GM18861 (cell line): ENCODE measurements around the gene SLCO4A1.
"Not testable (repeated sequence)": the region's sequence is repeated elsewhere in the genome, so short reads cannot be mapped to it uniquely, and the experiment has no call there.

Experiments
- ATAC-seq: cut with Tn5 transposase; IDR thresholded peaks from one replicate; pipeline ENCODE4 v1.9.1; 2021; ENCODE audit not compliant: unreplicated experiment

Gene SLCO4A1

GRCh38 chr20:62679978-62680589, 37.8 kb downstream of the SLCO4A1 start:
- ATAC-seq: no peak

GRCh38 chr20:62682912-62683517, 40.7 kb downstream of the SLCO4A1 start:
- no peak for ATAC-seq

DNA sequence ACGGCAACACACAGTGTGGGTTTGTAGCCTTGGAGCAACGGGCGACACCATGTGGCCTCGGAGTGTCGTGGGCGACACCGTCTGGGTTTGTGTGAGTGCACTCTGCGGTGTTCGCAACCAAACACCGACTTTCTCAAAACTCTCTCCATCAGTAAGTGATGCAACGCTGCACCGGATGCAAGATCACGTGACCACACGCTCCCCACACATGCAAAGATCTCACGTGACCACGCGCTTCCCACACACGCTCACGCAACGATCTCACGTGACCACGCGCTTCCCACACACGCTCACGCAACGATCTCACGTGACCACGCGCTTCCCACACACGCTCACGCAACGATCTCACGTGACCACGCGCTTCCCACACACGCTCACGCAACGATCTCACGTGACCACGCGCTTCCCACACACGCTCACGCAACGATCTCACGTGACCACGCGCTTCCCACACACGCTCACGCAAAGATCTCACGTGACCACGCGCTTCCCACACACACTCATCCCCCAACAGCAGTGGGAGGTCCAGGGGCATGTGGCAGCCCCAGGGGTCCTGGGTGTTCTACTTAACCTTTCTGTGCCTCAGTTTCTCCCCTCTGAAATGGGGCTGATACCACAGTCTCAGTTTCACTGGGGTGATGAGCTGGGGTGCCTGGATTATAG, 41.5 kb downstream of the SLCO4A1 start:
- not testable (repeated sequence) for ATAC-seq

DNA sequence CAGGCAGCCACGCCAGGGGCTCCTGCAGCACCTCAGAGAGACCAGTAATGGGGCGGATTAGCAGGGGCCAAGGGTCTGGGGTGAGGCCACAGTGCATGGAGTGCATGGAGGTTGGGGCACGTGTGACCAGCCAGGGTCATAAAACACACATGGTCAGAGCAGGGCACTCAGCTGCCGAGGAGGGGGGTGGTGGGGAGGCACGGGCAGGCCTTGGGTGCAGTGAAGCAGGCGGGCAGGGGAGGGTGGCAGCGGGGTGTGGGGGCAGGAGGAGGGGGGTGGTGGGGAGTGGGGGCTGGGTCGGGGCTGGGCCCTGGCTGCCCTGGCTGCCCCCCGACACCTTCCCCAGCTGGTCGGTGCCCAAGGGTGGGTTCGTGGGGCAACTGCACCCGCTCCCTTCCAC, 42.7 kb downstream of the SLCO4A1 start:
- no peak for ATAC-seq

- no peak for ATAC-seq
Observed at GRCh38 chr20:62685781-62686555, 43.7 kb downstream of the SLCO4A1 start.

- no peak for ATAC-seq
Observed at GRCh38 chr20:62686869-62687830, 44.8 kb downstream of the SLCO4A1 start.

GRCh38 chr20:62688083-62688482, 45.8 kb downstream of the SLCO4A1 start:
- no peak for ATAC-seq

DNA sequence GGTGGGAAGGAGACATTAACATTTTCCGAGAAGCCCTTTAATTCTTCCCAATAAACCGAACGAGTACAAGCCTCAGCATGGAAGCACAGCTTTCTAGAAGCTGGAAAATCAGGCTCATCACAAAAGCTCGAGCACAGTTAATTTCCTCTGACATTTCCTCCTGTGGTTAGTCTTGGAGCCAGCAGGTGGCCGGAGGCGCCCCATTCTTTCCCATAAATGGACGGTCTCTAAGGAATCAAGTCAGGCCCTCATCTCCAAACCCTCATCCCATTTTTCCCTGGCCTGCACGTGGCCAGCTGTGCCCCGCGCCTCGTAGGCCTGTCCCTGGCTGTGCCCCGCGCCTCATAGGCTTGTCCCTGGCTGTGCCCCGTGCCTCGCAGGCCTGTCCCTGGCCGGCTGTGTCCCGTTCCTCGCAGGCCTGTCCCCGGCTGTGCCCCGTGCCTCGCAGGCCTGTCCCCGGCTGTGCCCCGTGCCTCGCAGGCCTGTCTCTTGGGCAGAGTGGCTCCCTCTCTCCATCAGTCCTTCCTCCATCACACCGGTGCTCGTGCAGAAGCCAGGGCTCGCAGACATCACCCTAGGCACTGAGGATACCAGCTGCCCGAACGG, 46.7 kb downstream of the SLCO4A1 start:
- ATAC-seq: no peak

DNA sequence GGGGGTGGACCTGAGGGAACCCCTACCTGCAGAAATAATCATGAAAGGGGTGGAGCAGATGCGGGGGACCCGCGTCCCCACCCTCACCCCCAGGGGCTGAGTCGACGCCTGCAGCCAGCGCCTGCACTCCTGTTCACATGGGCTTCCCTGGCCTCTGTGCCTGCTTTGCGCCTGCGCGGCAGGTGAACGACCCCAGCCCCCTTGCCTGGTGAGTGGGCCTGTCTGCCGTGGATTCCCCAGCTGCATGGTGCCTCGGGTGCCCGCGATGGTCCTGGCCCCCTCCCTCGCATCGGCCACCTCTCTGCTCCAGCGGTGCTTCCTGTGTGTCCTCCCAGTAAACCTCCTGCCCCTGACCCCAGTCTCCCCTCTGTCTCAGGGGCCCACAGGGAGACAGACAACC, 47.6 kb downstream of the SLCO4A1 start:
- ATAC-seq: no peak

DNA sequence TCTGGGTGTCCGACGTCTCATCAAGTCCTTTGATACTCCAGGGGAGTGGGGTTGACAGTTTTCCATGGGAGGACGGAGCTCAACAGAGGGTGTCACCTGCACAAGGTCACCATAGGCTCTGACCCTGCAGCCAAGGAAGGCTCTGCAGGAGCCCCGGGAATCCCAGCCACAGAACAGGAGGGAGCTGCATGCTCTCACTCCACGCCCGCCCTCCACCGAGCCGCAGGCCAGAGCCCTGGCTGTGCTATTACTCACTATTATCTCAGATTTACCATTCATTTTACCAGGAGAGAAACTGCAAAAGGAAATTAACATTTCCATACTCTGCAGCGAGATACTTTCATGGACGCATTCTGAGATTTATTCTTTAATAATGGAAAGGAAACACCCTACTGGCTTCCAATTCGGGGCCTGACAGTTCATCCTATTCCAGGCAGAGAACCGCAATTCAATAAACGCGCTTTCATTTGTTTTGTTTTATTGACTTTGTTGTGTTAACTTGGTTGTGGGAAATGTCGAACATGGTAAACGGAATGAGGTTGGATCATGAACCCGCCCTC, 48.0 kb downstream of the SLCO4A1 start:
- no peak for ATAC-seq

DNA sequence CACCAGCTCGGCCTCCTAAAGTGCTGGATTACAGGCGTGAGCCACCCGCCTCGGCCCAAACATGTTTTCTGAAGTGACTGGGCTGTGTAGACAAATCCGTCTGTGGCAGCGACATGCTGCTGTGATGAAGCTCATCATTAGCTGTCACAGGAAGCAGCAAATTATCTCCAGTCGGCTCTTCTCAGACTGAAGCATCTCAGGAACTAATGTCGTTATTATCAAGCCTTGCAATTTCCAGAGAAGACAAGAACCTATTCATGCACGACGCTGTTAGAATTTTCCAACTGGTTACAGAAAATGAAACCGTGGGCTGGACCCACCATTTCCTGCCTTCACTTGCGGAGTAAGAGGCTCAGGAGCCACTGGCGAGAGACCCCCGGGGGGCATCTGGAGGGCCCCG, 49.2 kb downstream of the SLCO4A1 start:
- ATAC-seq: no peak

DNA sequence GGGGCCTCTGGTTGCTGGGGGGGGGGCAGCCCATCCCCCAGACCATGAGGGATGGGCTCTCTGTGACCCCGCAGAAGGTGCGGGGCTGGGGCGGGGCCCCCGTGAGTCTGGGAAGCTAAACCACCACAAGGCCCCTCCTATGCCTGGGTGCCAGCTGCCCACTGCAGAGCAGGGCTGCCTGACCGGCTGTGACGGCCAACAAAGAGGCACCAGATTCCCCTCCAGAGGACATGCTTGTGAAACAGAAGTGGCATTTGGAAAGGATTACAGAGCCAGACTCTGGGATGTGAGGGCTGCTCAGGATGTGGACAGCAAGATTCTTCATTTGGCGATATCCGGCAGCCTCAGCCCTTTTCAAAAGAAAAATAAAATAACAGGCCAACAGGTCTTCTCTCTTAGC, 49.9 kb downstream of the SLCO4A1 start:
- no peak for ATAC-seq

DNA sequence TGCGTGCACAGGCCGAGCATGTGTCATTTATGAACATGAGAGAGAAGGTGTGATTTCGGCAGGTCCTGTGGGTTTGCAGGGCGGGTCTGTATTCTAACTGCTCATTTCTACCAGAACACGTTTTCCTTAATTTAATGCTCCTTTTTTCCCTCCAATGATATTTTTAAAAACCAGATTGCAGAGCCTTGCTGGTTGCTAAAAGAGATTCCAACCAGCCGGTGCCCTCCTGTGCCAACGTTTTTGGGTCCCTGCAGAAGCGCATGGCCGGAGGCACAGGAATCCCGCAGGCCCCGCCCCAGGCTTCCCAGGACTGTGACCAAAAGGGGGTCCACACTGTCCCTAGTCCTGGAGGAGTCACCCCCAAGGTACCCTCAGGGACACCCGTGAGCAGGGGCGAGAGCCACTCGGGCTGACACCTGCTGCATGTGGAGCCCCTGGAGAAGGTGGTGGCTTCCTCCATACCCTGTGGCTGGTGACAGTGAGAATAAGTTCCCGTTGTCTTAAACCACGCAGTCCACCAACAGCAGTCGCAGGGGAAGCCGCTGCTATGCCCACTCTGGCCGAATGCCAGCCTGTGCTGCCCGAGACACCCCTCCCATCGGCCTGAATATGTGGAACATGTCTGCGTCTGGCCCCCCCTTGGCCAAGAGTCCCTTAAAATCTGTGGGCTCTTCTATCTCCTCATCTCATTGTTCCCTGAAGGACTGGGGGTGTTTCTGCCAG, 50.7 kb downstream of the SLCO4A1 start:
- no peak for ATAC-seq

GRCh38 chr20:62693524-62693922, 51.2 kb downstream of the SLCO4A1 start:
- ATAC-seq: no peak

DNA sequence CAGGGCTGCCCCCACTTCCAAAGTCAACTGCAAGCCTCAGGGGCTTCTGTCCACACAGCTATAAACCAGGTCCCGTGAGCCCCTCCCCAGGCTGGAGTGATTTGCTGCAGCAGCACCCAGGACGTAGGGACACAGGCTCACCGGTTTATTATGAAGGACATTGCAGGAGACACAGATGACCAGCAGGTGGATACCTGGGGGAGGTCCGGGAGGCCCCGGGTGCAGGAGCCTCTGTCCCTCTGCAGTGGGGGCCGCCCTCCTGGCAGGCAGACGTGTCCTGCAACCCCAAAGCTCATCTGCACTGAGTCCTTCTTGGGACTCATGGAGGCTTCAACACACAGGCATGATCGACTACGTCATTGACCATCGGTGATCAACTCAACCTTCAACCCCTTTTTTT, 51.8 kb downstream of the SLCO4A1 start:
- no peak for ATAC-seq

DNA sequence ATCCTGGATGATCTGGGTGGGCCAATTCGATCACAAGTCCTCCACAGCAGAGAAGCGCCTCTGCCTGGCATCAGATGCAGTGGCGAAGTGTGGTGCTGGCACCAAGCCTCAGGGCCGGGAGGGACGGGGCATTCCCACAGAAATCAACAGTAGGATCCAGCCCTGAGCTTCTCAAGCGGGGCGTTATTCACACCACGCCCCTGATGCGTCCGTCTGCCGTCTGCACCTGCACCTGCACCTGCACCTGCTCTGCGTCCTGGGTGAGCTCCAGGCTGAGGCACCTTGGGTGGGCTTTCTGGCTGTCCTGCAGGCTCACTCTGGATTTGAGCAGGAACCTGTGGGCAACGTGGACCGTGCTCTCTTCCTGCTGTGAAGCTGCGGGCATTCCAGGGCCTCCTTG, 52.6 kb downstream of the SLCO4A1 start:
- no peak for ATAC-seq

DNA sequence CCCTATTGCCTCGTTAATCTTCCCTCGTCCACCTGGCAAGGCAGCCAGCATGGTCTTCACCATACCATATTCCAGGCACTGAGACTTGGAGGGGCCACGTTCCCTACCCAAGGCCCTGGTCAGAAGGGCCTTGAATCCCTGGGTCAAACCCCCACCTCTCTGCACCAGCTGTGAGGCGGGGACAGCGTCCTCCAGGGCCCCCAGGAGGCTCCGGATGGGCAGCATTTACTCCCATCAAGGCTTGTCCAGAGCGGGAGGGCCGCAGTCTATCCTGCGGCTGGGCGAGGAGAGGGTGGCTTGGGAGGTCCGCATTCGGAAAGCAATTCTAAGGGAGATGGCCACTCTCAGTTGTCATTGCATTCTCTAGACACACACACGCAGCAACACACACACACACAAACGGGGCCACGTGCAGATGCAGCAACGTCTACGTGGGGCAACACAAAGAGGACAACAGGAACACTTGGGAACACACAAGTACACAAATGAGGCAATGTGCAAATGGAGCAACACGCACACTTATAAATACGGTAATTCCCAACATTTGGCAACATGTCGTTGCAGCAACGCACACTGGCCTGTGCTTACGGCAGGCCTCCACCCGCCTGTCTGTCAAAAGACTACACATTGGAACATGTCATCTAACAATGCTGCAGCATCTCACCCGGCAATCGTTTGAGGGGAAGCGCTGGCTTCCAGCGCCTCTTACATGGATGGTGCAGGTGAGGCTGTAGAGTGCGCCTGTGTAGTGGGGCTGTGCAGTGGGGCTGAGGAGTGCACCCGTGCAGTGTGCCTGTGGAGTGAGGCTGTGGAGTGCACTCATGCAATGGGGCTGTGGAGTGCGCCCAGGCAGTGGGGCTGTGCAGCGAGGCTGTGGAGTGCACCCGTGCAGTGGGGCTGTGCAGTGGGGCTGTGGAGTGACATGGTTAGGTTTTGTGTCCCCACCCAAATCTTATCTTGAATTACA, 53.4 kb downstream of the SLCO4A1 start:
- no peak for ATAC-seq

- no peak for ATAC-seq
Observed at GRCh38 chr20:62696434-62696957, 54.2 kb downstream of the SLCO4A1 start.
